HL-60/S4 treated with retinoic acid at 250 ng/mL for 4 days and 3 days (cell line): ENCODE measurements around the gene KCNN2.

Experiments used
- in situ Hi-C: fragments of 300-500 bp; cut with MboI; formaldehyde crosslinking; loops from 2 replicates; pipeline ENCODE4 v1.7.0; 2022; ENCODE audit warnings: low sequenced_read_pairs

The KCNN2 gene

GRCh38 chr5:114477816-114478334, 116.0 kb downstream of the KCNN2 start:
- in situ Hi-C loops: no loop called here

- in situ Hi-C loops: no loop called here
These were observed 138.9 kb downstream of the KCNN2 start for GRCh38 chr5:114500756-114501155.

- in situ Hi-C loops: no loop called here
These were observed 142.7 kb downstream of the KCNN2 start for GRCh38 chr5:114504560-114504959.

GRCh38 chr5:114524221-114524620, 162.4 kb downstream of the KCNN2 start:
- in situ Hi-C loops: no loop called here

GRCh38 chr5:114544561-114544960, 182.7 kb downstream of the KCNN2 start:
- in situ Hi-C loops: no loop called here
